Natural killer cell (primary cell): ENCODE results near the gene ALAS1. TPM values are rescaled to one million over a fixed set of nuclear protein-coding genes. Genes with fewer than 3 reads are reported as not detected.

Experiments
- ATAC-seq, 3 donors: fragments of 150-1000 bp in 2 of 3; fragments of 200-7000 bp in 1 of 3; cut with Tn5 transposase; 1 replicate in 1 of 3; 2 replicates in 2 of 3; pipeline ENCODE4 v1.10.0; 2021; ENCODE audit warnings: mild to moderate bottlenecking in 2 of 3, moderate library complexity in 2 of 3
- DNase-seq, 2 donors: peaks; one replicate each; pipeline versions ENCODE4 v3.0.0 to v3.0.0-alpha.2; 2013 to 2021; ENCODE audit warnings: mixed read lengths in 1 of 2
- H3K27ac ChIP-seq: one replicate; pipeline ENCODE4 v1.5.1; 2013; ENCODE audit warnings: mild to moderate bottlenecking, low read length
- H3K27me3 ChIP-seq: one replicate; pipeline ENCODE4 v1.6.1; 2013; ENCODE audit warnings: low read length; ENCODE audit not compliant: control insufficient read depth, insufficient read depth
- H3K36me3 ChIP-seq: one replicate; pipeline ENCODE4 v1.6.1; 2013; ENCODE audit warnings: low read length; ENCODE audit not compliant: control insufficient read depth, insufficient read depth
- H3K4me1 ChIP-seq: one replicate; pipeline ENCODE4 v1.6.1; 2013; ENCODE audit warnings: low read length; ENCODE audit not compliant: control insufficient read depth, insufficient read depth
- H3K4me3 ChIP-seq: one replicate; pipeline ENCODE4 v1.5.1; 2013; ENCODE audit warnings: low read length
- H3K9me3 ChIP-seq: one replicate; pipeline ENCODE4 v1.6.1; 2013; ENCODE audit warnings: low read length; ENCODE audit not compliant: control insufficient read depth, insufficient read depth
- H3K27ac Mint-ChIP-seq, 2 donors: one replicate each; pipeline ENCODE4 v1.8.0; 2022; ENCODE audit warnings: mild to moderate bottlenecking in 2 of 2, mixed read lengths in 2 of 2, moderate library complexity in 1 of 2
- H3K27me3 Mint-ChIP-seq, 2 donors: one replicate each; pipeline ENCODE4 v1.8.0; 2022; ENCODE audit warnings: low read depth in 2 of 2, mixed read lengths in 2 of 2
- H3K36me3 Mint-ChIP-seq: one replicate; pipeline ENCODE4 v1.8.0; 2022; ENCODE audit warnings: mixed read lengths
- H3K4me1 Mint-ChIP-seq, 2 donors: one replicate each; pipeline ENCODE4 v1.8.0; 2022; ENCODE audit warnings: mixed read lengths in 2 of 2
- H3K4me3 Mint-ChIP-seq: one replicate; pipeline ENCODE4 v1.8.0; 2022; ENCODE audit warnings: mild to moderate bottlenecking, moderate library complexity, mixed read lengths
- H3K9me3 Mint-ChIP-seq, 2 donors: one replicate each; pipeline ENCODE4 v1.8.0; 2022; ENCODE audit warnings: mixed read lengths in 2 of 2
- CTCF ChIP-seq: fragments of 200-600 bp; IDR thresholded peaks from one replicate; pipeline ENCODE4 v1.8.0; 2022; ENCODE audit warnings: antibody characterized with exemption
- WGBS: methylation state at CpG from one replicate; pipeline ENCODE4 v1.1.7; 2013; ENCODE audit warnings: missing lambda C conversion rate; ENCODE audit not compliant: insufficient coverage; 5-methylcytosine and 5-hydroxymethylcytosine counted together
- intact Hi-C: fragments of 100-400 bp; cut with micrococcal nuclease; formaldehyde crosslinking; loops from one replicate; pipeline ENCODE4 v1.14.2; 2022
- total RNA-seq, 4 donors: library from RNA; stranded (reverse); fragments of 120-200 nt in 1 of 4; gene quantifications; one replicate each; pipeline versions ENCODE4 v1.2.3 to v1.2.4, GENCODE V29; 2013 to 2022

ALAS1 gene
- total RNA-seq, 3 donors from 2014 or later (not counting 1 experiment from before 2014, with no cell fraction given) = 17.0 to 34.5 (median 33.4) TPM

GRCh38 chr3:52248816-52249547 lies 51.0 kb downstream of the ALAS1 start:
- DNase-seq (peak; percentile 14 to 63), ATAC-seq (no peak)
- Mint-ChIP-seq H3K4me3 (peak overlapping the region; percentile 9), H3K36me3 (peaks cover 8% of the 10 kb centered on the region), H3K4me1 (peaks cover 71 to 81% of the 10 kb centered on the region in 2 donors), H3K27me3 (no peaks in the 10 kb centered on the region), H3K27ac (peak overlapping the region; percentile 91 to 92), H3K9me3 (no peaks in the 10 kb centered on the region)
- no peaks in the 10 kb centered on the region for H3K9me3 ChIP-seq
- H3K4me1 ChIP-seq = peaks cover 74% of the 10 kb centered on the region
- no peaks in the 10 kb centered on the region for H3K27me3 ChIP-seq
- no peak overlapping the region for H3K4me3 ChIP-seq
- 93% methylated on average over 10 of the region's 10 CpGs for WGBS
- TF ChIP-seq CTCF = no peak
- intact Hi-C loops = no loop called here
- no peak overlapping the region for H3K27ac ChIP-seq
- H3K36me3 ChIP-seq = peaks cover 34% of the 10 kb centered on the region

GRCh38 chr3:52249683-52250082 lies 51.7 kb downstream of the ALAS1 start:
- intact Hi-C loops = no loop called here
- H3K4me1 ChIP-seq = peaks cover 74% of the 10 kb centered on the region
- Mint-ChIP-seq H3K4me3 (no peak overlapping the region), H3K27ac (peak overlapping the region; percentile 91 to 92), H3K36me3 (peaks cover 8% of the 10 kb centered on the region), H3K9me3 (no peaks in the 10 kb centered on the region), H3K4me1 (peaks cover 71 to 80% of the 10 kb centered on the region in 2 donors), H3K27me3 (no peaks in the 10 kb centered on the region)
- no peak for TF ChIP-seq CTCF
- H3K4me3 ChIP-seq = no peak overlapping the region
- H3K36me3 ChIP-seq = peaks cover 36% of the 10 kb centered on the region
- H3K27me3 ChIP-seq = no peaks in the 10 kb centered on the region
- H3K27ac ChIP-seq = no peak overlapping the region
- ATAC-seq = no peak
- H3K9me3 ChIP-seq = no peaks in the 10 kb centered on the region
- 94% methylated on average over 6 of the region's 6 CpGs for WGBS
- DNase-seq = no peak

- Histone ChIP-seq H3K27me3 (no peaks in the 10 kb centered on the region), H3K4me3 (no peak overlapping the region), H3K36me3 (peaks cover 37% of the 10 kb centered on the region), H3K4me1 (peaks cover 74% of the 10 kb centered on the region), H3K9me3 (no peaks in the 10 kb centered on the region), H3K27ac (peak overlapping the region; percentile 29)
- no peak for TF ChIP-seq CTCF
- intact Hi-C loops = no loop called here
- Mint-ChIP-seq H3K9me3 (no peaks in the 10 kb centered on the region), H3K4me3 (peak overlapping the region; percentile 32), H3K36me3 (peaks cover 8% of the 10 kb centered on the region), H3K27me3 (no peaks in the 10 kb centered on the region), H3K27ac (peak overlapping the region; percentile 91 to 92), H3K4me1 (peaks cover 67 to 76% of the 10 kb centered on the region in 2 donors)
- no peak for ATAC-seq
- 86% methylated on average over 1 of the region's 1 CpG for WGBS
- peak in 1 of 2 donors; percentile 7 for DNase-seq
Measured at GRCh38 chr3:52250122-52250521, 52.2 kb downstream of the ALAS1 start.
